Effector memory CD8-positive, alpha-beta T cell (primary cell): ENCODE results near the gene SIRPB2.

ENCODE experiments used
- ATAC-seq: fragments of 150-1000 bp; cut with Tn5 transposase; replicated peaks from 2 replicates; pipeline ENCODE4 v1.10.0; 2021; ENCODE audit warnings: mild to moderate bottlenecking, moderate library complexity
- DNase-seq, 3 experiments: peaks; one replicate each; pipeline ENCODE4 v3.0.0; 2021
- H3K27ac Mint-ChIP-seq, 2 donors: one replicate each; pipeline ENCODE4 v1.8.0; 2022; ENCODE audit warnings: mild to moderate bottlenecking in 2 of 2, mixed read lengths in 2 of 2, moderate library complexity in 2 of 2
- H3K27me3 Mint-ChIP-seq, 2 donors: one replicate each; pipeline ENCODE4 v1.8.0; 2022; ENCODE audit warnings: mixed read lengths in 2 of 2
- H3K36me3 Mint-ChIP-seq: one replicate; pipeline ENCODE4 v1.8.0; 2022; ENCODE audit warnings: mild to moderate bottlenecking, moderate library complexity, mixed read lengths; ENCODE audit not compliant: insufficient read depth
- H3K4me1 Mint-ChIP-seq, 2 donors: one replicate each; pipeline ENCODE4 v1.8.0; 2022; ENCODE audit warnings: low read depth in 2 of 2, mixed read lengths in 2 of 2
- H3K4me3 Mint-ChIP-seq, 2 donors: one replicate each; pipeline ENCODE4 v1.8.0; 2022; ENCODE audit warnings: mild to moderate bottlenecking in 2 of 2, mixed read lengths in 2 of 2, moderate library complexity in 2 of 2
- H3K9me3 Mint-ChIP-seq, 2 donors: one replicate each; pipeline ENCODE4 v1.8.0; 2022; ENCODE audit warnings: mixed read lengths in 2 of 2

The SIRPB2 gene

DNA sequence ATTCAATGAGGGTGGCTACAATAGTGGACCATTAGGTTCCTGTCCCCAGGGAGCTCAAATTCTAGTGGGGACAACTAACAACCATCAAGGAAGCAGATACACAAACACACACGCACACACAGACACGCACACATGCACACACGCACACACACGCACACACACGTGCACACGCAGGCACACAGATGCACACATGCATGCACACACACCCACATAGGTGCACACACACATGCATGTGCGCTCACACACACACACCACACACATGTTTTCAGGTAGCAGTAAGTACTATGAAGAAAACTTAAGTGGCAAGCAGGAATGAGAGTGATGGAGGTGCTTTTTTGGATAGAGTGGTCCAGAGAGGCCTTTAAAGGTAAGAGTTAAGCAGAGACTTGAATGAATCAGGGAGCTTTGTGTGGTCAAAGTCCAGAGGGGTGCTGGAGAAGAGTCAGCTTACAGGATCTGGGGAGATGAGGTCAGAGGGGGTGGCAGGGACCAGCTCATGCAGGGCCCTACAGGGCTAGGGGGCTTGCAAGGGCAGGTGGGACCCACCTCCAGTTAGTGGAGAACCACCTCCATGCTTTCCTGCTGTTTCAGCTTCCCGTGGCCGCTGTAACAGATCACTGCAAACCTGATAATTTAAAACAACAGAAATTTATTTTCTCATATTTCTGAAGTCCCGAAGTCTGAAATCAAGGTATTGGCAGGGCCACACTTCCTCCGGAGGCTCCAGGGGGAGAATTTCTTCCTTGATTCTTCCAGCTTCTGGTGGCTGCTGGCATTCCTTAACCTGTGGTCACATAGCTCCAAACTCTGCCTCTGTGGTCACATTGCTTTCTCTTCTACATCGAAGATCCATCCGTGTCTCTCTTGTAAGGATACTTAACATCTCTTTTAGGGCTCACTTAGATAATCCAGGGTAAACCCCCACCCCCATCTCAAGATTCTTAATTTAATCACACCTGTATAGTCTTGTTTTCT lies 17.7 kb downstream of the SIRPB2 start:
- H3K36me3 Mint-ChIP-seq: peaks cover 5% of the 10 kb centered on the region
- no peak overlapping the region for H3K27ac Mint-ChIP-seq
- peaks cover 29 to 80% of the 10 kb centered on the region in 2 donors for H3K27me3 Mint-ChIP-seq
- no peak for DNase-seq
- ATAC-seq: no peak
- peaks cover 0 to 1% of the 10 kb centered on the region in 2 donors for H3K4me1 Mint-ChIP-seq
- no peak overlapping the region for H3K4me3 Mint-ChIP-seq
- no peaks in the 10 kb centered on the region for H3K9me3 Mint-ChIP-seq

GRCh38 chr20:1472556-1473245 lies 18.5 kb downstream of the SIRPB2 start:
- H3K27me3 Mint-ChIP-seq: peaks cover 21 to 72% of the 10 kb centered on the region in 2 donors
- peaks cover under 1% of the 10 kb centered on the region for H3K36me3 Mint-ChIP-seq
- DNase-seq (no peak), ATAC-seq (no peak)
- no peak overlapping the region for H3K4me3 Mint-ChIP-seq
- no peak overlapping the region for H3K27ac Mint-ChIP-seq
- peaks cover 2 to 3% of the 10 kb centered on the region in 2 donors for H3K4me1 Mint-ChIP-seq
- H3K9me3 Mint-ChIP-seq: no peaks in the 10 kb centered on the region

DNA sequence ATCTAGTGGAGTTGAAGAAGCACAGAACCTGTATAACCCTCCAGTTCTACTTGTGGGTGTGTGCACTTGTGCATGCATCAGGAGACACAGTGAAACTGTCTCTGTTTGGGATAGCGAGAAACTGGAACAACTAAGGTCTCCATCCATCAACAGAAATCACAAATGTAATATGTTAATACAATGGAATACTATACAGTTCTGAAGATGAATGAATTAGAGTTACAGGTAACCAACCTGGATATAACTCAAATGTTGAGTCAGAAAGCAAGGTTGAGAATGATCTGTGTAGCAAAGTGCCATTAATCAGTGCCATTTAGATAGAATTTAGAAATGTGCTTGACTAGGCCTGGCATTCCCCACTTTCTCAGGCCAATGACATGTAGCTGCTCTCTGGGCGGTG lies 20.0 kb downstream of the SIRPB2 start:
- Mint-ChIP-seq H3K9me3 (no peaks in the 10 kb centered on the region), H3K27ac (no peak overlapping the region)

GRCh38 chr20:1469925-1470571 lies 21.2 kb downstream of the SIRPB2 start:
- Mint-ChIP-seq H3K27ac (no peak overlapping the region), H3K4me1 (peaks cover 11 to 14% of the 10 kb centered on the region in 2 donors), H3K36me3 (no peaks in the 10 kb centered on the region), H3K4me3 (no peak overlapping the region), H3K27me3 (peaks cover 13 to 53% of the 10 kb centered on the region in 2 donors), H3K9me3 (no peaks in the 10 kb centered on the region)
- DNase-seq (no peak), ATAC-seq (no peak)

More for the DNA sequence above, 20.0 kb downstream of the SIRPB2 start:
- no peak overlapping the region for H3K4me3 Mint-ChIP-seq
- DNase-seq (no peak), ATAC-seq (no peak)
- H3K36me3 Mint-ChIP-seq: no peaks in the 10 kb centered on the region
- peaks cover 18 to 58% of the 10 kb centered on the region in 2 donors for H3K27me3 Mint-ChIP-seq
- peaks cover 8 to 10% of the 10 kb centered on the region in 2 donors for H3K4me1 Mint-ChIP-seq

GRCh38 chr20:1469306-1469905 lies 21.8 kb downstream of the SIRPB2 start:
- DNase-seq: no peak
- Mint-ChIP-seq H3K9me3 (no peaks in the 10 kb centered on the region), H3K4me3 (no peak overlapping the region), H3K27ac (no peak overlapping the region), H3K4me1 (peaks cover 17 to 19% of the 10 kb centered on the region in 2 donors), H3K27me3 (peaks cover 13 to 52% of the 10 kb centered on the region in 2 donors), H3K36me3 (no peaks in the 10 kb centered on the region)
- ATAC-seq: no peak

DNA sequence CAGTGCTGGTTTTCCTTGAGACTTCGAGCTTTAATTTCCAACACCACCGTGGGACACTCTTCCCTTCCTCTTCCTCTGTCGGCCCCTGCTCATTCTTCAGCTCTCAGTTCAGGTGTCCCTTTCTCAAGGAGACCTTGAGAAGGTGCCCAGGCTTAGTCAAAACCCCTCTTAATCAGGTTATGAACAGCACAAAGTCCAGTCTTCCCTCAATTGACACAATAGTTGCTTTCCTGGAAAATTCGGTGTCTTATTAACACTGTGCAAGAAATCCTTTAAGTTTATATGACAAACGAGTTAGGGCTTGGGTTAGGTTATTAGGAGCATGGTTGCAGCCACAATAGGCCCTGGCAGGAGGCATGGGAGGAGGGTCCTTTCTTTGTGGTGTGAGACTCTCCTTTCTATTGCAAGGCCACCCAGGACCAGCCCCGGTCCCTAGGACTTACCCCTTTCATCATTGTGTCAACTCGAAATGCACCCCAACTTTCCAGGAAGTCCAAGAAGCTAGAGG lies 23.0 kb downstream of the SIRPB2 start:
- no peak for ATAC-seq
- Mint-ChIP-seq H3K36me3 (no peaks in the 10 kb centered on the region), H3K27me3 (peaks cover 9 to 40% of the 10 kb centered on the region in 2 donors), H3K9me3 (no peaks in the 10 kb centered on the region), H3K27ac (peak overlapping the region in 1 of 2 donors; percentile 90), H3K4me1 (peaks cover 23 to 25% of the 10 kb centered on the region in 2 donors), H3K4me3 (peak overlapping the region; percentile 83)
- no peak for DNase-seq

DNA sequence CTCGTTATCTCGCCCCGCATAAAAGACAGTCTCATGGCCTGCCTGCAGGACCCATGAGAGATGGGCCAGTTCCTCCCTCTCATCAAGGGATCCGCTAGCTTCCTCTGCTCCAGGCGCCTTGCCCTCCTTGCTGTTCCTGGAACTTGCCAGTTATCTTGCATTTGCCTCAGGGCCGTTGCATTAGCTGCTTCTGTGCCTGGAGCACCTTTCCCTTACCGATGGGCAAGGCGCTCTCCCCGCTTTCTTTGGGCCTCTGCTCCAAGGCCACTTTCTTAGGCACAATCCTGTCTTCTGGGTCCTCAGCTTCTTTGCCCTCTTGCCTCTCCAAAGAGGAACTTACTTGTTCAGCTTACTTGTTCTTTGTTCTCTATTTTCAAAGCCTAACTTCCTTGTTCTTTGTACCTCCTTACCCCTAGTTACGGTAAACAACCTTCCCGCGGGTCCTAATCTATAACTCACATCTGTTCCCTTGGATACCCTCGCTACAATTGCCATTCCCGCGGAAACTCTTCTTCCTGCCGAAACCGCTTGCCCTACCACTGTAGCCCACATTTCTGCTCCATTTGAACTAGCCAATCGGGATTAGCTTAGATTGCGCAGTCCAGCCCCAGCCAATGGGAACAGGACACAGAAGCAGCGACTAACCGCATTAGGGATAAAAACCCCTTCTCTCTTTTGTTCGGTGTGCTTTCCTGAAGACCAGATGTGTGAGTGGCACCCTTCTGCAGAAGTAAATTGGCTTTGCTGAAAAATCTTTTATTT lies 23.7 kb downstream of the SIRPB2 start:
- DNase-seq (no peak), ATAC-seq (no peak)
- peaks cover 3% of the 10 kb centered on the region for H3K36me3 Mint-ChIP-seq
- H3K4me3 Mint-ChIP-seq: peak overlapping the region; percentile 83
- peak overlapping the region; percentile 84 to 90 for H3K27ac Mint-ChIP-seq
- peaks cover 25 to 26% of the 10 kb centered on the region in 2 donors for H3K4me1 Mint-ChIP-seq
- no peaks in the 10 kb centered on the region for H3K9me3 Mint-ChIP-seq
- peaks cover 7 to 34% of the 10 kb centered on the region in 2 donors for H3K27me3 Mint-ChIP-seq

- Mint-ChIP-seq H3K9me3 (no peaks in the 10 kb centered on the region), H3K4me1 (peaks cover 25 to 26% of the 10 kb centered on the region in 2 donors), H3K4me3 (peak overlapping the region; percentile 83), H3K27ac (peak overlapping the region; percentile 84 to 90), H3K36me3 (peaks cover 5% of the 10 kb centered on the region), H3K27me3 (peaks cover 7 to 28% of the 10 kb centered on the region in 2 donors)
- ATAC-seq (no peak), DNase-seq (no peak)
Observed at GRCh38 chr20:1467082-1467354, 24.2 kb downstream of the SIRPB2 start.

- Mint-ChIP-seq H3K27me3 (peaks cover 7 to 23% of the 10 kb centered on the region in 2 donors), H3K9me3 (no peaks in the 10 kb centered on the region), H3K27ac (peak within 1 kb of the TSS; percentile 84 to 90), H3K36me3 (peaks cover 5% of the 10 kb centered on the region), H3K4me1 (peaks cover 25 to 26% of the 10 kb centered on the region in 2 donors), H3K4me3 (peak within 1 kb of the TSS; percentile 83)
- ATAC-seq: peak; percentile 95
- peak; percentile 98 to 99 (median 99) for DNase-seq
Observed at GRCh38 chr20:1466211-1467081, 24.8 kb downstream of the SIRPB2 start, which contains the start of gene NSFL1C. TSS of gene NSFL1C (minus strand) at chr20:1466849. CDS start at chr20:1466824, 25 bp downstream.

GRCh38 chr20:1465470-1466210 lies 25.6 kb downstream of the SIRPB2 start:
- Mint-ChIP-seq H3K4me3 (peak overlapping the region; percentile 83), H3K27me3 (peaks cover 2 to 15% of the 10 kb centered on the region in 2 donors), H3K27ac (peak overlapping the region; percentile 84 to 90), H3K4me1 (peaks cover 25 to 27% of the 10 kb centered on the region in 2 donors), H3K9me3 (no peaks in the 10 kb centered on the region), H3K36me3 (peaks cover 6% of the 10 kb centered on the region)
- no peak for DNase-seq
- ATAC-seq: no peak

DNA sequence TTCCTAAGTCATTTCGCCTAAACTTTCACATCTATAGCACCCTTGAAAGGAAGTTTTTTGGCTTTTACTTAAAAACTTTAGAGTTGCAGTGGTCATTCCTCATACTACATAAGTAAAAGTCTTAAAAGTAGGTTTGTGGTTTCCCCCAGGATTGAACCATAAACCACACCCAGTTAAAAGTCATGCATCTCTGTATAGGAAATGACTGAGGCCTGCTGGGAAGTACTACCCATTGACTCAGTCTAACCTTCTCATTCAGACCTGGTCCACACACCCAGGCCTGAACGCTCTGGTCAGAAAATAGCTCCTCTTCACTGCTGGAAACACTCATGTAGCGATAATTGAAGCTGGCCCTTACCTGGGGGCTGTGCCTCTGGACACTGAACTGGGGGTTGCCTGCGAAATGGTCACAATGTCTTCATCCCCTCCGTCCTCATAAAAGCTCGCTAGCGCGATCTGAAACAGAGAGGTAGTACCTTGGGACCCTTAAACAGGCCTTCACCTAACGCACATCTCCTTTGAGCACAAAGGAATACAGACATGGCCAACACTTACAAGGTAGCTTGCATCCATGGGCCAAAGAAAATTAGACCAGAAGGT lies 27.1 kb downstream of the SIRPB2 start:
- H3K4me1 Mint-ChIP-seq: peaks cover 25 to 30% of the 10 kb centered on the region in 2 donors
- peak overlapping the region in 1 of 2 donors; percentile 17 for H3K27ac Mint-ChIP-seq
- ATAC-seq: no peak

More for the DNA sequence above, 27.1 kb downstream of the SIRPB2 start:
- Mint-ChIP-seq H3K36me3 (peaks cover 20% of the 10 kb centered on the region), H3K4me3 (no peak overlapping the region), H3K9me3 (no peaks in the 10 kb centered on the region), H3K27me3 (peaks cover 0 to 6% of the 10 kb centered on the region in 2 donors)
- DNase-seq: no peak
